ENCODE measurements around the gene WIPI1. TPM values are rescaled to one million over a fixed set of nuclear protein-coding genes. Genes with fewer than 3 reads are reported as not detected.

Gene WIPI1
- total RNA-seq, 1 experiment from 2014 or later = 29.3 TPM

DNA sequence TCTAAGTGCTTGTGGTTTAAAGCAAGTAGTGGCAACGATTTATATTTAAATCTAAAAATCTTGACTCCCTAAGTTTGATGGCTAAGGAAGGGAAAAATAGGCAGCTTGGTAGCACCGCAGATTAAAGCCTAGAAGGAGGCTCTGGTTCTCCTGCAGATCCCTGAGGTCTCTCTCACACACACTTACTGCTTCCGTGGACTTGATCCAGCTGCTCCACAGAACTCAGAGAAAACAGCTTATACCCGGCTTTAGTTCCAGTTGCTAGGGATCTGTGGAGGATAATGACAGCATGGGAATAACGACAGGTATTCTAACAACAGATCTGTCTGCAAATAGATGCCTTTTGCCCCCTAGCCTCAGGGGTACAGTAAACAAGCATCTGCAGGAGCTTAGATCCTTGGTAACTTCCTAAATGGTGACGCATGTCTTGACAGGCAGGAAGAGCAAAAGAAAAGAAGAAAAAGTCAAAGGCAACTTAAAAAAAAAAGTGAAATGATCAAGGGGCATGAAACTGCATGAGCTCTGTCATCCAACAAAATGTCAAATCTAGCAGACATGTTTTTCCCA is 4.5 kb downstream of the WIPI1 start:
- Mint-ChIP-seq H3K36me3 (peaks cover 12% of the 10 kb centered on the region), H3K27ac (no peak overlapping the region; the same call in 1 of the 2 replicates), H3K27me3 (ENCODE audit: low read depth) (no peaks in the 10 kb centered on the region), H3K4me3 (no peak overlapping the region), H3K9me3 (no peaks in the 10 kb centered on the region), H3K4me1 (peaks cover 33% of the 10 kb centered on the region)
- no peak for TF ChIP-seq NR2C2 (CRISPR knock-in tag; IDR thresholded peaks at IDR 0.05)
- TF ChIP-seq, protein P1, sequence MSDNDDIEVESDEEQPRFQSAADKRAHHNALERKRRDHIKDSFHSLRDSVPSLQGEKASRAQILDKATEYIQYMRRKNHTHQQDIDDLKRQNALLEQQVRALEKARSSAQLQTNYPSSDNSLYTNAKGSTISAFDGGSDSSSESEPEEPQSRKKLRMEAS (CRISPR knock-in tag; IDR thresholded peaks at IDR 0.05) = no peak
- TF ChIP-seq, protein P2, sequence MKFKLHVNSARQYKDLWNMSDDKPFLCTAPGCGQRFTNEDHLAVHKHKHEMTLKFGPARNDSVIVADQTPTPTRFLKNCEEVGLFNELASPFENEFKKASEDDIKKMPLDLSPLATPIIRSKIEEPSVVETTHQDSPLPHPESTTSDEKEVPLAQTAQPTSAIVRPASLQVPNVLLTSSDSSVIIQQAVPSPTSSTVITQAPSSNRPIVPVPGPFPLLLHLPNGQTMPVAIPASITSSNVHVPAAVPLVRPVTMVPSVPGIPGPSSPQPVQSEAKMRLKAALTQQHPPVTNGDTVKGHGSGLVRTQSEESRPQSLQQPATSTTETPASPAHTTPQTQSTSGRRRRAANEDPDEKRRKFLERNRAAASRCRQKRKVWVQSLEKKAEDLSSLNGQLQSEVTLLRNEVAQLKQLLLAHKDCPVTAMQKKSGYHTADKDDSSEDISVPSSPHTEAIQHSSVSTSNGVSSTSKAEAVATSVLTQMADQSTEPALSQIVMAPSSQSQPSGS (CRISPR knock-in tag; IDR thresholded peaks at IDR 0.05; ENCODE audit: borderline replicate concordance, low read depth) = no peak
- TF ChIP-seq, protein P3, sequence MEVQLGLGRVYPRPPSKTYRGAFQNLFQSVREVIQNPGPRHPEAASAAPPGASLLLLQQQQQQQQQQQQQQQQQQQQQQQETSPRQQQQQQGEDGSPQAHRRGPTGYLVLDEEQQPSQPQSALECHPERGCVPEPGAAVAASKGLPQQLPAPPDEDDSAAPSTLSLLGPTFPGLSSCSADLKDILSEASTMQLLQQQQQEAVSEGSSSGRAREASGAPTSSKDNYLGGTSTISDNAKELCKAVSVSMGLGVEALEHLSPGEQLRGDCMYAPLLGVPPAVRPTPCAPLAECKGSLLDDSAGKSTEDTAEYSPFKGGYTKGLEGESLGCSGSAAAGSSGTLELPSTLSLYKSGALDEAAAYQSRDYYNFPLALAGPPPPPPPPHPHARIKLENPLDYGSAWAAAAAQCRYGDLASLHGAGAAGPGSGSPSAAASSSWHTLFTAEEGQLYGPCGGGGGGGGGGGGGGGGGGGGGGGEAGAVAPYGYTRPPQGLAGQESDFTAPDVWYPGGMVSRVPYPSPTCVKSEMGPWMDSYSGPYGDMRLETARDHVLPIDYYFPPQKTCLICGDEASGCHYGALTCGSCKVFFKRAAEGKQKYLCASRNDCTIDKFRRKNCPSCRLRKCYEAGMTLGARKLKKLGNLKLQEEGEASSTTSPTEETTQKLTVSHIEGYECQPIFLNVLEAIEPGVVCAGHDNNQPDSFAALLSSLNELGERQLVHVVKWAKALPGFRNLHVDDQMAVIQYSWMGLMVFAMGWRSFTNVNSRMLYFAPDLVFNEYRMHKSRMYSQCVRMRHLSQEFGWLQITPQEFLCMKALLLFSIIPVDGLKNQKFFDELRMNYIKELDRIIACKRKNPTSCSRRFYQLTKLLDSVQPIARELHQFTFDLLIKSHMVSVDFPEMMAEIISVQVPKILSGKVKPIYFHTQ (CRISPR knock-in tag; IDR thresholded peaks at IDR 0.05) = no peak
- no peak for TF ChIP-seq ZNF121 (CRISPR knock-in tag; IDR thresholded peaks at IDR 0.05)
- TF ChIP-seq SMAD3 (CRISPR knock-in tag; IDR thresholded peaks at IDR 0.05; ENCODE audit: borderline replicate concordance) = no peak
- no peak for TF ChIP-seq HMGA2 (CRISPR knock-in tag; IDR thresholded peaks at IDR 0.05)
- TF ChIP-seq, protein P4, sequence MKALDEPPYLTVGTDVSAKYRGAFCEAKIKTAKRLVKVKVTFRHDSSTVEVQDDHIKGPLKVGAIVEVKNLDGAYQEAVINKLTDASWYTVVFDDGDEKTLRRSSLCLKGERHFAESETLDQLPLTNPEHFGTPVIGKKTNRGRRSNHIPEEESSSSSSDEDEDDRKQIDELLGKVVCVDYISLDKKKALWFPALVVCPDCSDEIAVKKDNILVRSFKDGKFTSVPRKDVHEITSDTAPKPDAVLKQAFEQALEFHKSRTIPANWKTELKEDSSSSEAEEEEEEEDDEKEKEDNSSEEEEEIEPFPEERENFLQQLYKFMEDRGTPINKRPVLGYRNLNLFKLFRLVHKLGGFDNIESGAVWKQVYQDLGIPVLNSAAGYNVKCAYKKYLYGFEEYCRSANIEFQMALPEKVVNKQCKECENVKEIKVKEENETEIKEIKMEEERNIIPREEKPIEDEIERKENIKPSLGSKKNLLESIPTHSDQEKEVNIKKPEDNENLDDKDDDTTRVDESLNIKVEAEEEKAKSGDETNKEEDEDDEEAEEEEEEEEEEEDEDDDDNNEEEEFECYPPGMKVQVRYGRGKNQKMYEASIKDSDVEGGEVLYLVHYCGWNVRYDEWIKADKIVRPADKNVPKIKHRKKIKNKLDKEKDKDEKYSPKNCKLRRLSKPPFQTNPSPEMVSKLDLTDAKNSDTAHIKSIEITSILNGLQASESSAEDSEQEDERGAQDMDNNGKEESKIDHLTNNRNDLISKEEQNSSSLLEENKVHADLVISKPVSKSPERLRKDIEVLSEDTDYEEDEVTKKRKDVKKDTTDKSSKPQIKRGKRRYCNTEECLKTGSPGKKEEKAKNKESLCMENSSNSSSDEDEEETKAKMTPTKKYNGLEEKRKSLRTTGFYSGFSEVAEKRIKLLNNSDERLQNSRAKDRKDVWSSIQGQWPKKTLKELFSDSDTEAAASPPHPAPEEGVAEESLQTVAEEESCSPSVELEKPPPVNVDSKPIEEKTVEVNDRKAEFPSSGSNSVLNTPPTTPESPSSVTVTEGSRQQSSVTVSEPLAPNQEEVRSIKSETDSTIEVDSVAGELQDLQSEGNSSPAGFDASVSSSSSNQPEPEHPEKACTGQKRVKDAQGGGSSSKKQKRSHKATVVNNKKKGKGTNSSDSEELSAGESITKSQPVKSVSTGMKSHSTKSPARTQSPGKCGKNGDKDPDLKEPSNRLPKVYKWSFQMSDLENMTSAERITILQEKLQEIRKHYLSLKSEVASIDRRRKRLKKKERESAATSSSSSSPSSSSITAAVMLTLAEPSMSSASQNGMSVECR (CRISPR knock-in tag; IDR thresholded peaks at IDR 0.05; ENCODE audit: borderline replicate concordance) = no peak
- no peak for TF ChIP-seq NFATC4 (CRISPR knock-in tag; IDR thresholded peaks at IDR 0.05)
- no peak for TF ChIP-seq NR1H2 (CRISPR knock-in tag; IDR thresholded peaks at IDR 0.05)
- TF ChIP-seq NR3C1 (CRISPR knock-in tag; conservative IDR thresholded peaks at IDR 0.05; ENCODE audit: low read depth) = no peak
- TF ChIP-seq, protein P5, sequence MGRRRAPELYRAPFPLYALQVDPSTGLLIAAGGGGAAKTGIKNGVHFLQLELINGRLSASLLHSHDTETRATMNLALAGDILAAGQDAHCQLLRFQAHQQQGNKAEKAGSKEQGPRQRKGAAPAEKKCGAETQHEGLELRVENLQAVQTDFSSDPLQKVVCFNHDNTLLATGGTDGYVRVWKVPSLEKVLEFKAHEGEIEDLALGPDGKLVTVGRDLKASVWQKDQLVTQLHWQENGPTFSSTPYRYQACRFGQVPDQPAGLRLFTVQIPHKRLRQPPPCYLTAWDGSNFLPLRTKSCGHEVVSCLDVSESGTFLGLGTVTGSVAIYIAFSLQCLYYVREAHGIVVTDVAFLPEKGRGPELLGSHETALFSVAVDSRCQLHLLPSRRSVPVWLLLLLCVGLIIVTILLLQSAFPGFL (CRISPR knock-in tag; IDR thresholded peaks at IDR 0.05; ENCODE audit: borderline replicate concordance) = no peak
- no peak for TF ChIP-seq RORB (CRISPR knock-in tag; IDR thresholded peaks at IDR 0.05)
- no peak for TF ChIP-seq ZNF263 (CRISPR knock-in tag; IDR thresholded peaks at IDR 0.05; ENCODE audit: low read depth)
- TF ChIP-seq, protein P6, sequence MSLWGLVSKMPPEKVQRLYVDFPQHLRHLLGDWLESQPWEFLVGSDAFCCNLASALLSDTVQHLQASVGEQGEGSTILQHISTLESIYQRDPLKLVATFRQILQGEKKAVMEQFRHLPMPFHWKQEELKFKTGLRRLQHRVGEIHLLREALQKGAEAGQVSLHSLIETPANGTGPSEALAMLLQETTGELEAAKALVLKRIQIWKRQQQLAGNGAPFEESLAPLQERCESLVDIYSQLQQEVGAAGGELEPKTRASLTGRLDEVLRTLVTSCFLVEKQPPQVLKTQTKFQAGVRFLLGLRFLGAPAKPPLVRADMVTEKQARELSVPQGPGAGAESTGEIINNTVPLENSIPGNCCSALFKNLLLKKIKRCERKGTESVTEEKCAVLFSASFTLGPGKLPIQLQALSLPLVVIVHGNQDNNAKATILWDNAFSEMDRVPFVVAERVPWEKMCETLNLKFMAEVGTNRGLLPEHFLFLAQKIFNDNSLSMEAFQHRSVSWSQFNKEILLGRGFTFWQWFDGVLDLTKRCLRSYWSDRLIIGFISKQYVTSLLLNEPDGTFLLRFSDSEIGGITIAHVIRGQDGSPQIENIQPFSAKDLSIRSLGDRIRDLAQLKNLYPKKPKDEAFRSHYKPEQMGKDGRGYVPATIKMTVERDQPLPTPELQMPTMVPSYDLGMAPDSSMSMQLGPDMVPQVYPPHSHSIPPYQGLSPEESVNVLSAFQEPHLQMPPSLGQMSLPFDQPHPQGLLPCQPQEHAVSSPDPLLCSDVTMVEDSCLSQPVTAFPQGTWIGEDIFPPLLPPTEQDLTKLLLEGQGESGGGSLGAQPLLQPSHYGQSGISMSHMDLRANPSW (CRISPR knock-in tag; conservative IDR thresholded peaks at IDR 0.05; ENCODE audit: low read depth) = no peak
- TF ChIP-seq, protein P7, sequence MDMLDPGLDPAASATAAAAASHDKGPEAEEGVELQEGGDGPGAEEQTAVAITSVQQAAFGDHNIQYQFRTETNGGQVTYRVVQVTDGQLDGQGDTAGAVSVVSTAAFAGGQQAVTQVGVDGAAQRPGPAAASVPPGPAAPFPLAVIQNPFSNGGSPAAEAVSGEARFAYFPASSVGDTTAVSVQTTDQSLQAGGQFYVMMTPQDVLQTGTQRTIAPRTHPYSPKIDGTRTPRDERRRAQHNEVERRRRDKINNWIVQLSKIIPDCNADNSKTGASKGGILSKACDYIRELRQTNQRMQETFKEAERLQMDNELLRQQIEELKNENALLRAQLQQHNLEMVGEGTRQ (CRISPR knock-in tag; IDR thresholded peaks at IDR 0.05) = no peak
- no peak for TF ChIP-seq CREM (CRISPR knock-in tag; IDR thresholded peaks at IDR 0.05)
- TF ChIP-seq MXD4 (CRISPR knock-in tag; IDR thresholded peaks at IDR 0.05; ENCODE audit: borderline replicate concordance) = no peak
- no peak for TF ChIP-seq GABPB1 (CRISPR knock-in tag; IDR thresholded peaks at IDR 0.05)
- DNase-seq (ENCODE audit: low spot score) = no peak
- ATAC-seq = no peak
- ChIA-PET CTCF (interaction anchor here (5.8 kb wide), 1 partner anchor 16 kb away, joined by 33 read pairs; no protein-coding TSS in a partner anchor), POLR2A (no interaction called here)

Measured in WTC11 (cell line).